ENCODE data around the gene CMYA5.
"Not testable (repeated sequence)": the region's sequence is repeated elsewhere in the genome, so short reads cannot be mapped to it uniquely, and the experiment has no call there.

Gene CMYA5

DNA sequence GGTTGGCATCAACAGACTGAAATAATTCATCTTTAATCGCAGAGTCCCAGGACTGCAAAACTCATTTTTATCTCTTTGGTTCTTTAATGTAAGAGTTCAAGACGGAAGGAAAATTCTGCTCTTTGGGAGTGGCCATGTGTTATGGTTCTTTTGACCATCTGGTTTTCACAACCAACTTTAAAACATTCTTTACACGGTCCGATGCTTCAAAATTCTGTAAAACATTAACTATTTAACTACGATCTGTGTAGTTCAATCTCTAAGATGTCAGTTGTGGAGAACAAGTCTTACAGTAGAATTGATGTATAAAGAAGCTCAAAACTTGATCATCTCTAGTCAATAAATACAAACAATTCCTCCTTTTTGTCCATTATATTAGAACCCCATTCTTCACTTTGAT, 83.0 kb downstream of the CMYA5 start:
- peaks cover 9% of the 10 kb centered on the region for H3K4me1 ChIP-seq (ENCODE audit: control insufficient read depth, insufficient read depth, low read length, poor library complexity, severe bottlenecking)
- no CpG with 5 or more reads among the region's 5 CpGs for WGBS, 2 experiments (ENCODE audit: insufficient coverage in 2 of 2)
- no peak overlapping the region for H3K27ac ChIP-seq (ENCODE audit: low read depth, low read length, severe bottlenecking)
- H3K9me3 ChIP-seq (ENCODE audit: control insufficient read depth, low read length), result peaks cover 10% of the 10 kb centered on the region
- no peak overlapping the region for H3K4me3 ChIP-seq (ENCODE audit: extremely low read depth, insufficient read depth, low read length, poor library complexity, severe bottlenecking)
- no peaks in the 10 kb centered on the region for H3K36me3 ChIP-seq (ENCODE audit: control insufficient read depth, insufficient read depth, low read length)

DNA sequence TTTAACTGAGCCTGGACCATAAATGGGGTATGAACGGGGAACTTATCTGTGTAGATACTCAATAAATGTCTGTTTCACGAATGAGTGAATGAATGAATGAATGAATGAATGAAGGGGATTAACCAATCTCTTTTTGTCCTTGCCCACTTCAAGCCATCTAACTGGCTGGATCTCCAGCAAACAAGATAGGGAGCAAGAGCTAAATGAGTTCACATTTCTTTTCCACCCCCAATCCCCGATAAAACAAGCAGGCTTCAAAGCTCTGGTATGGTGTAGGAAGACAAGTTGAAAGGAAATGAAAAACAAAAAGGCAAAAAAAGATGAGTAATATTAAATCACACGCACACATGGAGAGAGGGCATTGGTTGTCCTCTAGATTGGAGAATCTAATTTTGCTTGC, 84.0 kb downstream of the CMYA5 start:
- Histone ChIP-seq H3K27ac (ENCODE audit: low read depth, low read length, severe bottlenecking) (no peak overlapping the region), H3K4me3 (ENCODE audit: extremely low read depth, insufficient read depth, low read length, poor library complexity, severe bottlenecking) (no peak overlapping the region), H3K4me1 (ENCODE audit: control insufficient read depth, insufficient read depth, low read length, poor library complexity, severe bottlenecking) (peaks cover 9% of the 10 kb centered on the region), H3K36me3 (ENCODE audit: control insufficient read depth, insufficient read depth, low read length) (no peaks in the 10 kb centered on the region), H3K9me3 (ENCODE audit: control insufficient read depth, low read length) (peaks cover 10% of the 10 kb centered on the region)
- 93 to 96% methylated on average over 2 to 3 of the region's 4 CpGs for WGBS, 2 experiments (ENCODE audit: insufficient coverage in 2 of 2)

DNA sequence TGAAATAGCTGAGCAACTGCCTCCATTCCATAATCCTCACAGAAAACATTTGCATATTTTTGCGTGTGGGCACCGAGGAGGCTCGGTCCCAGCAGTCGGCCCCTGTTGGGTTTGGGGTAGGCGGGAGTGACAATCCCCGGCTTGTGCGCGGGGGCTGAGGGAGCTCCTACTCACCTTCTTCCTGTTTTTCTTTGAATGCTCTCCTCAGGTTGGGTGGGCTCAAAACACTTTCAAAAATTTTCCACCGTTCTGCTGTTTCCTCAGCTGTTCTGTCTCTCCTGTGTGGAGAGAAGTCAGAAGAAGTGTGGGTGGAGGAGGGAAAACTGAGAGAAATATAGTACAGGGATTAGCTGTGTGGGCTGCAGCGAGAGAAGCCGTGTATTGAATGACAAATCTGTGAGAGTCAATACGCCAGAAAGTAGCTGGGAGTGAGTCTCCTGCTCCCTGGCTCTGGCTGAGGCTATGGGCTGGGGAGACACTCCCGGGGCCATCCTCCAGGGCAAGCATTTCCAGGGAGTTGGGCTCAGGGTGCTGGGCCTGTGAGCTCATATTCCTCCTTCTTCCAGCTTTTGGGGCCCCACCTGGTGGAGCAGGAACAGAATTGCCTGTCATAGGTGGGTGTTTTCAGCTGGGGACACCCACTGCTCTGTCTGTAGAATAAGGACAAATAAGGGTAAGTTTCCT, 84.7 kb downstream of the CMYA5 start:
- H3K27ac ChIP-seq (ENCODE audit: low read depth, low read length, severe bottlenecking), result no peak overlapping the region
- H3K36me3 ChIP-seq (ENCODE audit: control insufficient read depth, insufficient read depth, low read length), result no peaks in the 10 kb centered on the region
- H3K4me3 ChIP-seq (ENCODE audit: extremely low read depth, insufficient read depth, low read length, poor library complexity, severe bottlenecking), result no peak overlapping the region
- H3K4me1 ChIP-seq (ENCODE audit: control insufficient read depth, insufficient read depth, low read length, poor library complexity, severe bottlenecking), result peaks cover 9% of the 10 kb centered on the region
- WGBS, 2 experiments (ENCODE audit: insufficient coverage in 2 of 2), result 74 to 80% methylated on average over 6 to 10 of the region's 13 CpGs
- H3K9me3 ChIP-seq (ENCODE audit: control insufficient read depth, low read length), result peaks cover 8% of the 10 kb centered on the region

DNA sequence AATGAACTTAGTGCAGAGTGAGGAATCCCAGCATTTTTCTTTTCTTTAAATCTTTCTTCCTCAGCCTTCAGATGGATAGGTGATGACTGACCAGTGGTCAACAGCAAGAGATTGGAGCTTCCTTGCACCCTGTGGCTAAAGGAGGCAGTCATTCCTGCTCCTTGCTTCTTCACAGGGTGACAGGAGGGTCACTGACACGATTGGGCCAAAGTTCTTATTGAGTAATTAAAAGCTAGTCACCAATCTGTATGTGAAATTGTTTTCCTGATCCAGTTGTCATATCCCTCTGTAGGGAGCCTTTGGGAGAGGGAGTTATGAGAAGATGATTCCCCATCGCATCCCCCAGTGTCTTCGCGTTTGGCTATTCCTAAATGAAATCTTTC, 85.2 kb downstream of the CMYA5 start:
- Histone ChIP-seq H3K36me3 (ENCODE audit: control insufficient read depth, insufficient read depth, low read length) (no peaks in the 10 kb centered on the region), H3K27ac (ENCODE audit: low read depth, low read length, severe bottlenecking) (no peak overlapping the region), H3K9me3 (ENCODE audit: control insufficient read depth, low read length) (peaks cover 2% of the 10 kb centered on the region), H3K4me1 (ENCODE audit: control insufficient read depth, insufficient read depth, low read length, poor library complexity, severe bottlenecking) (peaks cover 9% of the 10 kb centered on the region), H3K4me3 (ENCODE audit: extremely low read depth, insufficient read depth, low read length, poor library complexity, severe bottlenecking) (no peak overlapping the region)
- WGBS, 2 experiments (ENCODE audit: insufficient coverage in 2 of 2), result 87 to 94% methylated on average over 3 of the region's 4 CpGs

DNA sequence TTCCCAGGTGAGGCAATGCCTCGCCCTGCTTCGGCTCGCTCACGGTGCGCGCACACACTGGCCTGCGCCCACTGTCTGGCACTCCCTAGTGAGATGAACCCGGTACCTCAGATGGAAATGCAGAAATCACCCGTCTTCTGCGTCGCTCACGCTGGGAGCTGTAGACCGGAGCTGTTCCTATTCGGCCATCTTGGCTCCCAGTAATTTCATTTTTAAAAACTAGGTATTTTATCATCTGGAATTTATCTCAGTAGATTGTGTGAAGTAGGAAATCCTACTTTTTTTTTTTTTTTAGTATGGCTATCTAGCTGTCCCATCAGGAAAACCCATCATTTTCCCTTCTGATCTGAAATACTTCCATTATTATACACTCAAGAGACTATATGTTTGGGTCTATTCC, 95.1 kb downstream of the CMYA5 start:
- H3K36me3 ChIP-seq (ENCODE audit: control insufficient read depth, insufficient read depth, low read length); H3K9me3 ChIP-seq (ENCODE audit: control insufficient read depth, low read length); H3K27ac ChIP-seq (ENCODE audit: low read depth, low read length, severe bottlenecking); H3K4me3 ChIP-seq (ENCODE audit: extremely low read depth, insufficient read depth, low read length, poor library complexity, severe bottlenecking); H3K4me1 ChIP-seq (ENCODE audit: control insufficient read depth, insufficient read depth, low read length, poor library complexity, severe bottlenecking): not testable (repeated sequence)
- no CpG with 5 or more reads among the region's 14 CpGs for WGBS, 2 experiments (ENCODE audit: insufficient coverage in 2 of 2)

DNA sequence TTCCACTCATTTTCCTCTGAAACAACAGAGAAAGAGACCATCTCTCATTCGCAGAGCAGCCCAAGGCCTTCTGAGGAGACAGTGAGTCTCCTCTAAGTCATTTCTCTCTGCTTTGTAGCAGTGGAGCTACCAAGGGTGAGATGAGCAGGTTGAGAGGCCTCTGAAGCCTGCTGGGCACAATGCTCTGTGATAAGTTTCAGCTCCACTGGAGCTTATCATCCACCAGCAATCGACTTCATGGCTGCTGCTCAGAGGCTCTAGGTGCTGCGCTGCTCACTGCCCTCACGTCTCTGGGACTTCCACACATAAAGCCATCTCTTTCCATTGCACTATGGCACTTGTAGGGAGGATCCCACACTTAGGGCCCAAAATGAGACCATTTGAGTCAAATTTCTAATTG, 96.3 kb downstream of the CMYA5 start:
- 84 to 94% methylated on average over 3 of the region's 4 CpGs for WGBS, 2 experiments (ENCODE audit: insufficient coverage in 2 of 2)
- Histone ChIP-seq H3K9me3 (ENCODE audit: control insufficient read depth, low read length) (no peaks in the 10 kb centered on the region), H3K4me1 (ENCODE audit: control insufficient read depth, insufficient read depth, low read length, poor library complexity, severe bottlenecking) (no peaks in the 10 kb centered on the region), H3K36me3 (ENCODE audit: control insufficient read depth, insufficient read depth, low read length) (no peaks in the 10 kb centered on the region), H3K27ac (ENCODE audit: low read depth, low read length, severe bottlenecking) (no peak overlapping the region), H3K4me3 (ENCODE audit: extremely low read depth, insufficient read depth, low read length, poor library complexity, severe bottlenecking) (no peak overlapping the region)

DNA sequence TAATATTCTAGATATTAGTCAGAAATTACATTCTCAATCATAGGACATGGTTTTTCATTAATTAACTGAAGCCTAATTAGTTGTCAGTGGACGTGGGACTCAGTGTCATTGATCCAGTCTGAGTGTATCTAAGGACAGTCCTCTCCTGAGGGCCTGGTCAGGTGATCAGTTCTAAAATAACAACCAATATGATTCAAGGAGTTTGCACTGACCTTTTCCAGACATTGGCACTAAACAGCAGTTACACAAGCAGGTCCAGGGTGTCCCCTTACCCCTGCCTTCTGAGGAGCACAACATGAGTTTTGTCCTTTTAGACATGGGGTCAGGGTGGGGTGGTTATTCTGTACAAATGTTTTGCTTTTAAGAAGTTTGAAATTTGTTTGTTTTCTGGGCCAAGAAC, 97.8 kb downstream of the CMYA5 start:
- Histone ChIP-seq H3K4me1 (ENCODE audit: control insufficient read depth, insufficient read depth, low read length, poor library complexity, severe bottlenecking) (no peaks in the 10 kb centered on the region), H3K27ac (ENCODE audit: low read depth, low read length, severe bottlenecking) (no peak overlapping the region), H3K9me3 (ENCODE audit: control insufficient read depth, low read length) (no peaks in the 10 kb centered on the region), H3K36me3 (ENCODE audit: control insufficient read depth, insufficient read depth, low read length) (no peaks in the 10 kb centered on the region), H3K4me3 (ENCODE audit: extremely low read depth, insufficient read depth, low read length, poor library complexity, severe bottlenecking) (no peak overlapping the region)
- WGBS, 2 experiments (ENCODE audit: insufficient coverage in 2 of 2), result 71% methylated on average over 1 of the region's 1 CpG; no CpG with 5 or more reads in 1 of the 2 experiments

DNA sequence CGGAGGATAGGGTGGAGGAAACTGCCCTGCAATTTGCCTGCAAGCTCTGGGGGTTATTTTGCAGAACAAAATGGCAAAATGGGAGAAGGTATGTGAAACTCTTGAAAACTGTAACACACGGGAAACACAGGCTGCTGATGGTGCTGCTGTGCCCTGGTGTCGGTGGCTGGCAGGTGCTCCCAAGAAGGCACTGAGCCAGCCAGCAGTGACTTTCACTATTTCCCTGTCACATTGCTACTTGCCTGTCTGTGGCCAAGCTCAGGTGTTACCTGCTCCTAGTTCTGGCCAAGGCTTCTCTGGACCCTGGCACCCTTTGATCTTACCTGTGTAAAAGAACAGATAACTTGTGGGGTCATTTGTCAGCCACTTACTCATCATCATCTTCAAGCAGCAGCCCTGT, 102.2 kb downstream of the CMYA5 start:
- WGBS, 2 experiments (ENCODE audit: insufficient coverage in 2 of 2), result 87 to 91% methylated on average over 3 of the region's 3 CpGs
- H3K9me3 ChIP-seq (ENCODE audit: control insufficient read depth, low read length), result no peaks in the 10 kb centered on the region
- H3K4me3 ChIP-seq (ENCODE audit: extremely low read depth, insufficient read depth, low read length, poor library complexity, severe bottlenecking), result no peak overlapping the region
- H3K4me1 ChIP-seq (ENCODE audit: control insufficient read depth, insufficient read depth, low read length, poor library complexity, severe bottlenecking), result no peaks in the 10 kb centered on the region
- no peaks in the 10 kb centered on the region for H3K36me3 ChIP-seq (ENCODE audit: control insufficient read depth, insufficient read depth, low read length)
- no peak overlapping the region for H3K27ac ChIP-seq (ENCODE audit: low read depth, low read length, severe bottlenecking)

DNA sequence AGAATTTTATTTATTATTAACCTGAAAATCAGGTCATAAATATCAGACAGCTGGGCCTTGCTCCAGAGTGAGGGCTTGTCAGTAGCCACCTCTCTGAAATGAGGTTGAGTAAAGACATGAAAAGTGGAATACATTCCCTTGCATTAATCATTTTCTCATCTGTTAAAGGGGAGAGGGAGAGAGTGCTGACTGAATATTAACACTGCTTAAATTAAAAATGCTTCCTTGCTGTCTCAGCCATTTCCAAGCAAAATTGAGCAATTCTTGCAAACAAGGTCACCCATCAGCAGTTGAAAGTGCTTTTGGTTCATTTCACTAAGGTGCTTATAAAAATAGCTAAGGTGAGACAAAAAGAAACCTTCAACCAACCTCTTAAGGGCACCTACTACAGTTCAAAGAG, 102.8 kb downstream of the CMYA5 start:
- Histone ChIP-seq H3K4me3 (ENCODE audit: extremely low read depth, insufficient read depth, low read length, poor library complexity, severe bottlenecking) (no peak overlapping the region), H3K36me3 (ENCODE audit: control insufficient read depth, insufficient read depth, low read length) (no peaks in the 10 kb centered on the region), H3K27ac (ENCODE audit: low read depth, low read length, severe bottlenecking) (no peak overlapping the region), H3K9me3 (ENCODE audit: control insufficient read depth, low read length) (no peaks in the 10 kb centered on the region), H3K4me1 (ENCODE audit: control insufficient read depth, insufficient read depth, low read length, poor library complexity, severe bottlenecking) (no peaks in the 10 kb centered on the region)

DNA sequence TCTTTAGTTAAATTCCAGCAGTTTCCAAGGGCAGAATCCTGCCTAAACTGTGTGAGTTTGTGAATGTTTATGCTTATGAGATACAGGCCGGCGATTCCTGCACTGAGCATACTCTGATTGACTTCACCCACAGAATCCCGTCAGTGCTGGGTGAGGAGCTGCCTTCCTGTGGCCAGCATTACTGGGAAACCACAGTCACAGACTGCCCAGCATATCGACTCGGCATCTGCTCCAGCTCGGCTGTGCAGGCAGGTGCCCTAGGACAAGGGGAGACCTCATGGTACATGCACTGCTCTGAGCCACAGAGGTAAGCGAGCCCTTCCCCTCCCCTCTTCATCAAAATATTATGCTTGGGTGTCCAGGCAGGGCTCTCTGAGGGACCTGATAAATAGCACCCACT, 103.7 kb downstream of the CMYA5 start:
- Histone ChIP-seq H3K27ac (ENCODE audit: low read depth, low read length, severe bottlenecking) (no peak overlapping the region), H3K4me3 (ENCODE audit: extremely low read depth, insufficient read depth, low read length, poor library complexity, severe bottlenecking) (no peak overlapping the region), H3K36me3 (ENCODE audit: control insufficient read depth, insufficient read depth, low read length) (no peaks in the 10 kb centered on the region), H3K9me3 (ENCODE audit: control insufficient read depth, low read length) (no peaks in the 10 kb centered on the region), H3K4me1 (ENCODE audit: control insufficient read depth, insufficient read depth, low read length, poor library complexity, severe bottlenecking) (no peaks in the 10 kb centered on the region)
- WGBS, 2 experiments (ENCODE audit: insufficient coverage in 2 of 2), result 80 to 94% methylated on average over 1 to 7 of the region's 7 CpGs

DNA sequence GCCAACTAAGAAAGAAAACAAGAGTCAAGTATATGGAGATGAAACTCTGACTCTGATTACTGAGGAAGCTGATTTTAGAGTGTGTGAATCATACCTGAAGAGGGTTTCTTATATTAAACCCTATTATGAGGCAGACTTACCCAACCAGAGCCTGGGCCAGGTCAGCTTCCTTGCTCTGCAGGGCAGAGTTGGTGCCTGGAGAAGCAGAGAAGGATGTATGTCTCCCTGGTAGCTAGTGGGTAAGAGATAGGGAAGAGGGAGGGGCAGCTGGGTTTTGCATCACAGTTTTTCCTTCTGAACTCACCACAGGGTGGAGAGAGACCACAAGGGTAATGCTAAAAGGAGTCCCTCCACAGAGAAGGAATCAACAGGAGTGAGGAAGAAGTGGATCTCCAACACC, 104.1 kb downstream of the CMYA5 start:
- H3K4me1 ChIP-seq (ENCODE audit: control insufficient read depth, insufficient read depth, low read length, poor library complexity, severe bottlenecking), result no peaks in the 10 kb centered on the region

More for the DNA sequence above, 104.1 kb downstream of the CMYA5 start:
- Histone ChIP-seq H3K36me3 (ENCODE audit: control insufficient read depth, insufficient read depth, low read length) (no peaks in the 10 kb centered on the region), H3K27ac (ENCODE audit: low read depth, low read length, severe bottlenecking) (no peak overlapping the region), H3K9me3 (ENCODE audit: control insufficient read depth, low read length) (no peaks in the 10 kb centered on the region), H3K4me3 (ENCODE audit: extremely low read depth, insufficient read depth, low read length, poor library complexity, severe bottlenecking) (no peak overlapping the region)

Measured in mesodermal cell (in vitro differentiated cells).